ENCODE measurements around the gene EED.

The EED gene, protein sequence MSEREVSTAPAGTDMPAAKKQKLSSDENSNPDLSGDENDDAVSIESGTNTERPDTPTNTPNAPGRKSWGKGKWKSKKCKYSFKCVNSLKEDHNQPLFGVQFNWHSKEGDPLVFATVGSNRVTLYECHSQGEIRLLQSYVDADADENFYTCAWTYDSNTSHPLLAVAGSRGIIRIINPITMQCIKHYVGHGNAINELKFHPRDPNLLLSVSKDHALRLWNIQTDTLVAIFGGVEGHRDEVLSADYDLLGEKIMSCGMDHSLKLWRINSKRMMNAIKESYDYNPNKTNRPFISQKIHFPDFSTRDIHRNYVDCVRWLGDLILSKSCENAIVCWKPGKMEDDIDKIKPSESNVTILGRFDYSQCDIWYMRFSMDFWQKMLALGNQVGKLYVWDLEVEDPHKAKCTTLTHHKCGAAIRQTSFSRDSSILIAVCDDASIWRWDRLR

DNA sequence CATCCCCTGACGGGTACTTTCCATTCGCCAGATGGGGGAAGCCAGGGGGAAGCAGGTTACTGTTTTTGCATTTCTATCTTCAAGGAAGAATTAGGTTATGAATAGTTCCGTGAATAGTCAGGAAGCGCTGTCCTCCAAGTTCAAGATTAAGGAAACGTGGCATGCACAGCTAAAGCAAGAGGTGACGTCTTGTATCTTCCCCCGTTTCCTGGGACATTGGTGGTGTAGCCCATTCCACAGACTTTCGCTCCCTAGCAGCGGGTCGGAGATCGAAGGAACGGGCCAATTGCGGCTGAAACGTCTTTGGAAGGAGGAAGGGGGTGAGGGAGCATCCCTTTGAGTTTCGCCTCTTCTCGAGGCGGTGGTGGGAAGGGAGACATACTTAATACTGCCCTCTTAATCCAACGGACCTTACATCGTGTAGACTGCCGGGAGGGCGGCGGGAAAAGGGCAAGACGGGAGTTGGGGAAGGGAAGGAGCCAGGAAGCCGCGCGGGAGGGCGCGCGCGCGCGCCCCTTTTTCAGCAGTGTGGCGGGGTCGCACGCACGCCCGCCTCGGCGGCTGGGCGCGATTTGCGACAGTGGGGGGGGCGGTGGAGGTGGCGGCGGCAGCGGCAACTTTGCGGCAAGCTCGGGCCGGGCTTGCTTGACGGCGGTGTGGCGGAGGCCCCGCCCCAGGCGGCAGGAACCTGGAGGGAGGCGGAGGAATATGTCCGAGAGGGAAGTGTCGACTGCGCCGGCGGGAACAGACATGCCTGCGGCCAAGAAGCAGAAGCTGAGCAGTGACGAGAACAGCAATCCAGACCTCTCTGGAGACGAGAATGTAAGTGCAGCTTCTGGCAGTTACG is at the start of gene EED:
EED (plus strand) TSS at position 232 of the 847 bp plus-strand sequence; CDS start at position 709, 477 bp downstream.
- peak; percentile 93 for DNase-seq

DNA sequence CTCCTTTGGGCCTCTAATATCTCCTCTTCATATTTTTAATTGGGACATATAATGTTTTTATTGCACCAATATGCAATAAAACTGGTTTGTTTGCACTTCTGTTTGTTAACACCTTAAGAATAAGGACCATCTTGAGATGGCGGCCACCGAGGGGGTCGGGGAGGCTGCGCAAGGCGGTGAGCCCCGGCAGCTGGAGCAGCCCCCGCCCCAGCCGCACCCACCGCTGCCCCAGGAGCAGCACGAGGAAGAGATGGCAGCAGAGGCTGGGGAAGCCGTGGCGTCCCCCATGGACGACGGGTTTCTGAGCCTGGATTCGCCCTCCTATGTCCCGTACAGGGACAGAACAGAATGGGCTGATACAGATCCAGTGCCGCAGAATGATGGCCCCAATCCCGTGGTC is 49.6 kb upstream of the EED start:
- DNase-seq = no peak

DNA sequence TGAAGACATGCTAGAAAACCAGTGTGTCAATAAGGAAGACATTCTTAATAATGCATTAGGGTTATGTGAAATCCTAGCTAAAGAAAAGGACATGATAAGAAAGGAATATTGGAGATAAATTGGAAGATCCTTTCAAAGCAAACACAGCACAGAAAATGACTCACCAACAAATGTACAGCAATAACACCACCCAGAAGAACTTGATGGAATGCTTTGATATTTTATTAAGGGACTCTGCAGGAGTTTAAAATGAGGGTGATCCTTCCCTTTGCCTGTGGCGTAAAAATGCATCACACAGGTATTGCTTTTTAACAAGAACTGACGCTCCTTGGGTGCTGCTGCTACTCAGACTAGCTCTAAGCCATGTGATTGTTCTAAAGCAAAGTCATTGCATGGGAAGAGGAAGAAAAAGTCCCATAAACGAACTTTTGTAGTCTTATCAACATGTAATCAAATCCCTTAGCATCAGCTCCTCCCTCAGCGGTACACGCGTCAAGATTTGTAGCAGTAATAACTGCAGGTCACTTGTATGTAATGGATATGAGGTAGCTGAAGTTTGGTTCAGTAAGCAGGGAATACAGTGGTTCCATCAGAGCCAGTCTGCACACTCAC is 48.4 kb upstream of the EED start:
- no peak for DNase-seq

DNA sequence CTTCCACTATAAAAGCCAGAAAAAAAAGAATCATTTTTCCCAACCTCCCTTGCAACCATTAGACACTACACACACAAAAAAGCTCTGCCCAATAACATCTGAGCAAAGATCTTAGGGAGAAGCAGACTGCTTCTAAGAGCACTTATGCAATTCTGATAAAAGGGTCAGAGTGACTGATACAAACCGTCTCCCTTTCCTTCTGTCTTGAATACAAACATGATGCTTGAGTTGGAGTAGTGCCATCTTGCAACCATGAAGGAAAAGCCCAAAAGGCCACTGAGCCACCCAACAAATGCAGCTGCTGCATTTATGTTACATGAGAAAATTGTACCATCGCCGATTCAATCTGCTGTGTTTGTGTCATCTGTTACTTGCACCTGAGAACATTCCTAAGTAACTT is 47.6 kb upstream of the EED start:
- DNase-seq = no peak

DNA sequence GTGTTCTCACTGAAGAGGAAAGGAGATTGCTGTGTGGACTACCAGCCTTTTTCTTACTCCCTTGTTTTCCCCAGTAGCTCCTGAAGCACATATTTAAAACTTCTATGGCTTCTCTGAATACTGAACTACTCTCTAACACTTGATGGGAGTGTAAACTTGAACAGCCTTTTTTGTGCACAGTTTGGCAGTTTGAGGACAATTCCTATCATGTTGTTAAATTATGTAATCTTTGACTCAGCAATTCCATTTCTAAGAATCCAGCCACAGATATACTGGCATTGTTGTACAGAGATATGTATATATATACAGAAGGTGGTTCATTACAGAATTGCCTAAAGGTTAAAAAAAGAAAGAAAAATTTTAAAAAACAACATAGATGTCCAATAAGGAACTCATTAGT is 47.1 kb upstream of the EED start:
- no peak for DNase-seq

DNA sequence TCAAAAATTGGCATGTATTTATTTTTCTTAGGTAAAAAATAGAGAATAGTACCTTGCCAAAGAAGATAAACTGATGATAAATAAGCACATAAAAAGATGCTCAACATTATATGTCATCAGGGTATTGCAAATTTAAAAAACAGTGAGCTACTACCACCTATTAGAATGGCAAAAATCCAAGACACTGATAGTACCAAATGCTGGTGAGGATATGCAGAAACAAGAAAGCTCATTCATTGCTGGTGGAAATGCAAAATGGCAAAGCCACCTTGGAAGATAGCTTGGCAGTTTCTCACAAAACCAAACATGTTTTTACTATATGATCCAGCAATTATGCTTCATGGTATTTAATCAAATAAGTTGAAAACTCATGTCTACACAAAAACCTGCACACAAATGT is 46.4 kb upstream of the EED start:
- DNase-seq = no peak

DNA sequence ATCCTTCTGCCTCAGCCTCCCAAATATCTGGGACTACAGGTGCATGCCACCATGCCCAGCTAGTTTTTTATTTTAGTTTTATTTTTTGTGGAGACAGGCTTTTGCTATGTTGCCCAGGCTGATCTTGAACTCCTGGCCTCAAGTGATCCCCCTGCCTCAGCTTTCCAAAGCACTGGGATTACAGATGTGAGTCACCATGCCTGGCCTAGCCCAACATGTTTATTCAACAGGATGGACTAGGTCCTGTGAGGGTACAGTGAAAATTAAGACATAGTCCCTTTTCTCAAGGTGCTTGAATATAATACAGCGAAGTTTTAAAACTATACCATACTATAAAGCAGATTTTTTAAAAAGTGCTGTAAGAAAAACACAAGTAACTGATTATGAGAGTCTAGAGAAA is 45.2 kb upstream of the EED start:
- no peak for DNase-seq

DNA sequence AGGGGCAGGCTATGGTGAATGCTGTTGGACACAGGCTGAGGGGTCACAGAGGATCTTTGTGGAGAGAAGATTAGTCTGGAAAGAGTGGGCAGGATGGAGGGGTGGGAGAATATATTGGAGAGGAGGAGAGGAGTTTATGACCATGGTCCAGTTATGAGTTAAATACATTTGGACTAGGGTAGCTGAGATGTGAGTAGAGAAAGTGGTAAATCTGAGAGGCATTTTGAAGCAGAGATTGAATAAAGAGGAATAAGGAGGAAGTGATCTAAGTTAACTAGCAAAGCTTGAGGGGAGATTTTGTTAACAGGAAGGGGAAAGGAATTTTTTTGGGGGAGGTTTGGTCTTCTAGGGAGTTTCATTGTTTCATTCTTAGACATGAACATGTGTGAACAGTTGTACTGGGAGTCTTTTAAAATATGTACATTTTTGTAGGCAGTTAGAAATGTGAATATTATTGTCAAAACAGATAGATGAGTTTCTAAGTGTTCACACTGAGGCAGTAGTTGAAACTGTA is 43.1 kb upstream of the EED start:
- no peak for DNase-seq

DNA sequence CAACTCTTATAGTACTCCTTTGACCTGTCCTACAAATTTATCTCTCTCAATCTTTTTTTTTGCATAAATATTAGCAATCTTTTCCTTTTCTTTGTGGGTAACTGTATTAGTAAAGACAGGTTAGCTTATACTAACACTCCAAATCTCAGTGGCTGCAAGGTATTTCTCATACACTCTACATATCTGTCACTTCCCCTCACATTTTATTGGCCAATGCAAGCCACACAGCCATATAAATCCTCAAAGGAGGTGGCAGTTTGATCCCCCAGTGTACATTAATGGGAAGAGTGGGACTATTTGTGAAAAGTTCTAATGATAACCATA is 42.6 kb upstream of the EED start:
- no peak for DNase-seq

DNA sequence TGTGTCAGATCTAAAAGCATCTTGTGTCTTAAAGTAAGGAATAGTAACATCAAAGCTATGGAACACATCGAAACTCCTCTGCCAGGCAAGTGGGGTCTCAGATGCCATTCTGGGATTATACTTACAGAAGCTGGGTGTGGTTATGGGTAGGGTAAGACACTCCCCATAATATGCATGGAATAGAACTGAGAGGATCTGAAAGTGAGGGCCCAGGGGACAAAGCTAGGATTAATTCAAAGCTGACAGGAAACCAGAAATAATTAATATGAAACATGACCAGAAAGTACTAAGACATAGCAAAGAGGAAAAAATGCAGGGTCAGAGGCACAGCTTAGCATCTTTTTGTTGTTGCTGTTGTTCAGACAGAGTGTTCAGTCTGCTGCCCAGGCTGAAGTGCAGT is 40.2 kb upstream of the EED start:
- DNase-seq = no peak

DNA sequence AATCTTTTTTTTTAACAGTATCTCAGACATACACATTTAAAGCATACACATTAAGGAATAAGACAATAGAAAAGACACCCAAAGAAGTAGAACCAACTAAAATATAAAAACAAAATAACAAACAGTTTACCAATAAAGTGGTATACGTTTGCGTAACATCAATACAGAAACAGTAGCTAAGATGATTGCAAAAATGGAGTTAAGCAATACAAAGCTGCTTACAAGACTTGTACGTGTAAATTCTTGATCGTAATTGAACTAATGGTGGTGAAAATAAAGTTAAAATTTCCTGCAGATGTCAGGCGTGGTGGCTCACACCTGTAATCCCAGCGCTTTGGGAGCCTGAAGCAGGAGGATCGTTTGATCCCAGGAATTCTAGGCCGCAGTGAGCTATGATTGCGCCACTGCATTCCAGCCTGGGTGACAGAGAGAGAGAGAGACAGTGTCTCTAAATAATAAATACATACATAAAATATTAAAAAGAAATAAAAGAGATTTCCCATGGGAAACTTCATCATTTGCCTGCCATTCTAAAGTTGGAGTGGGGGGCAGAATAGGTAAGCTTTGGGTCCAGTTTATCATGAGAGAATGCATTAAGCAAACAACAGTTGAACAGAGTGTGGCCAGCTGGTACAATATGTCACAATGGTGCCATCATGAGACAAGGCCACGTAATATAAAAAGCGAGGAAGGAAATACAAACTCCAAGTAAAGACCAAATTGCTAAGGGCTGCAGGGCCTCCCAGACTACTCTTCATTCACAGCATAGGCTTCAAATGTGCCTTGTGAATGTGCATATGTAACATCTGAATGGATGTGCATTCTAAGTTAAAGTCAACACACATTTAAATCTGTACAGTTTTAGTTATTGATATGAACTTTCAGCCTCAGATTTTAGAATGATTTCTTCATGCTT is 38.9 kb upstream of the EED start:
- DNase-seq = no peak

DNA sequence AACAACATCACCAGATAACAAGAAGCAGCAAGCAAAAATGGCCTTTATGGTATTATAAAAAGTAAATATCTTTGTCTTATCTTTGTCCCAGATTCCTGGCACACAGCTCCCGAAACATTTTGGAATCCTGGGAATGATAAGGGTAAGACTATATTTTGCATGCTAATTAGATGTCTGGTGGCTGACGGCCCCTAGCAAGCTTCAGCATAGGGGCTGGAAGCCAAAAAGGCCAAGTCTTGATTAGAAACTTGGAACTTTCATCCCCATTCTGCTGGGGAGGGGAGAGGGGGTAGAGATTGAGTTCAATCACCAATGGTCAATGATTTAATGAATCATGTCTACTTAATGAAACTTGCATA is 38.2 kb upstream of the EED start:
- no peak for DNase-seq

DNA sequence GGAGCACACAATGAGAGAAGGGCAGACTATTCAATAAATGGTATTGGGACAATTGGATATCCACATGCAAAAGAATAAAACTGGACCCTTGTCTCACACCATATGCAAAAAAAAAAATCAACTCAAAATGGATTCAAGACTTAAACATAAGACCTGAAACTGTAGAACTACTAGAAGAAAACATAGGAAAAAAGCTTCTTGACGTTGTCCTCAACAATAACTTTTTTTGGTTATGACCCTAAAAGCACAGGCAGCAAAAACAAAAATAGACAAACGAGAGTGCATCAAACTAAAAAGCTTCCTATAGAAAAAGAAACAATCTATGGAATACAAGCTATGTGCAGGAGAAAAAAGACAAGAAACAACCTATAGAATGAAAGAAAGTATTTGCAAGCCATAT is 37.1 kb upstream of the EED start:
- DNase-seq = no peak

DNA sequence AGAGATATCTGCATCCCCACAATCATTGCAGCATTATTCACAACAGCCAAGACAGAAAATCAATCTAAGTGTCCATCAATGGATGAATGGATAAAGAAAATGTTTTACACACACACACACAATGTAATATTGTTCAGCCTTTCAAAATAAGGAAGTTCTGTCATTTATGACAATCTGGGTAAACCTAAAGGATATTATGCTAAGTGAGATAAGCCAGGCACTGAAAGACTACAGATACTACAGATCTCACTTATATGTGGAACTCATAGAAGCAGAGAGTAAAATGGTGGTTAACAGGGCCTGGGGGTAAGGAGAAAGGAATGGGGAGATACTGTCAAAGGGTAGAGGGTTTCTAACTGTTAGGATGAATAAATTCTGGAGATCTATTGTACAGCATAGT is 36.0 kb upstream of the EED start:
- DNase-seq = no peak

DNA sequence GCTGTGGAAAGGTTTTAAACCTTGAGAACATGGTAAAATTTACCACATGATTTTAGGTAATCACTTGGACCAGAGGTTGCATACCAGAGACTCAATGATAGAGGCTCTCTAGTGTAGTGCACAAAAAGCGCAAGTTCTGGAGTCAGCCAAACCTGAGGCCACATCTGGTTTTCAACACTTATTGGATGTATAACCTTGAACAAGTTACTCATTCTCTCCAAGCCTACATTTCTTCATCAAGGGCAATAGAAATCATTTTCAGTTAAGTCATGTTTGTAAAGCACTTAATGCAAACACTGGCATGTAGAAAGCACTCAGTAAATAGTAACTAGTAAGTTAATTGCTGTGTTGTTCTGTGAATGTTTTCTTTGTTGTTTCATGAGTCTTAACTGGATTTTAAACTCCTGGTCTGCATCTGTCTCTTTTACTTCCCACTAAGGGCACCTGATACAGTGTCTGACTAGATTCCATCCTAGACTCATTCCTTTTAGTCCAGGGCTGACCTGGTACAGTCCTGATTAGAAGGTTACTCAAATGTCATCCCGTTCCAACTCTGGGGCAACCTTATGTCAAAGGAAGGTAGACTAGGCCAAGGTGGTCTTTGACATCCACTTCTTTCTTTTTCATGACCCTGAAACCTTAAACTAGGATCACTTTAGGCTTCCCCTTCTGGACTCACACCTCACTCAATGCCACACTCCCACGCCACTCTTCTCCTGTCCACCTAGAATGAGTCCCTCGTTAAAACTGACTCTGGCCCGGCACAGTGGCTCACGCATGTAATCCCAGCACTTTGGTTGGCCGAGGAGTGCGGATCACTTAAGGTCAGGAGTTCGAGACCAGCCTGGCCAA is 34.5 kb upstream of the EED start:
- DNase-seq = no peak

DNA sequence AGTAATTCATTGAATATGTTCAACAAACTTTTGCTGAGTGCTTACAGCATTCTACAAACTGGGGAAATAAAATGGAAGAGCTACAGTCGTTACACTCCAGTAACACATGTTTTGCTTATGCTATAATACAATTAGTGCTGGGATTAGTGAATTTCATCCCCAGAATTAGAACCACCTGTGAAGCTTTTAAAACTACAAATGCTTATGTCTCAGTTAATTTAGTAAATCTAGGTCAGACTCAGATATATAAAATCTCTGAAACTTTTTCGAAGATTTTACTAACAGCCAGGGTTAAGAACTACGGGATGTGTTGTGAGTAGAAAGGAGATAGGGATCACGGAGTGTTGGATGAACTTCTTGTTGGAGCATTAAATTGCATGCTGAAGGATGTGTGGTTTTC is 33.7 kb upstream of the EED start:
- no peak for DNase-seq

DNA sequence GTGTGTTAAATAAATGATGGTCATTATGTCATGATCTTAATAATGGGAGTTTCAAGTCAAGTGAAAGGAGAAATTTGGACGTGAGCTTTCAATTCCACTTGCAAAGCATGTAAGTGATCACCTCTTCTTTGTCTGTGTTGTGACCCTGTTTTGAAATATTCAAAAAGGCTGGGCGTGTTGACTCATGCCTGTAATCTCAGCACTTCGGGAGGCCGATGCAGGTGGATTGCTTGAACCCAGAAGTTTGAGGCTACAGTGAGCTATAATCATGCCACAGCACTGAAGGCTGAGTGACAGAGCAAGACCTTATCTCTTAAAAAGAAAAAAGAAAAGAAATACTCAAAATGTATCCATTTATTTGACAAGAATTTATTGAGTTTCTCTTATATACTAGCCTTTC is 32.9 kb upstream of the EED start:
- no peak for DNase-seq

DNA sequence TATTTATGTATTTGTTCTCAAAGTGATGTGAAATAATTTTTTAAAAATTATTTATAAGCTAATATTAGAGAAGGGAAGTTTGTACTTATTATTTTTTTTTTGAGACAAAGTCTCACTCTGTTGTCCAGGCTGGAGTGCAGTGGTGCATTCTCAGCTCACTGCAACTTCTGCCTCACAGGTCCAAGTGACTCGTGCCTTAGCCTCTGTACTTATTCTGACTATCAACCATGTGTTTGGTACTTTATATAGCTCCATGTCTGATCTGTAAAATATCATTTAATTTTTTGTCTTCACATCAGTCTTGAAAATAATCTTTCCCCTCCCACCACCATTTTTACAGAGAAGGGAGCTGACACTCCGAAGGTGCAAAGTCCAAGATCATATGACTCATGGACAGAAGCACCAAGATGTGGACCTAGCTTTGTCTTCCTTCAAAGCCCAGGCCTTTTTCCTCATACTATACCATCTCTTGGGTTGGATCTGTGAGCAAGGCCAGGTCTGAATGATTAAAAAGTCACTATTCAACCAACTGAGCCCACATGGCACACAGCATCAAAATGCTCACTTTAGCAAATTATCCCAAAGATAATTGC is 32.4 kb upstream of the EED start:
- no peak for DNase-seq

DNA sequence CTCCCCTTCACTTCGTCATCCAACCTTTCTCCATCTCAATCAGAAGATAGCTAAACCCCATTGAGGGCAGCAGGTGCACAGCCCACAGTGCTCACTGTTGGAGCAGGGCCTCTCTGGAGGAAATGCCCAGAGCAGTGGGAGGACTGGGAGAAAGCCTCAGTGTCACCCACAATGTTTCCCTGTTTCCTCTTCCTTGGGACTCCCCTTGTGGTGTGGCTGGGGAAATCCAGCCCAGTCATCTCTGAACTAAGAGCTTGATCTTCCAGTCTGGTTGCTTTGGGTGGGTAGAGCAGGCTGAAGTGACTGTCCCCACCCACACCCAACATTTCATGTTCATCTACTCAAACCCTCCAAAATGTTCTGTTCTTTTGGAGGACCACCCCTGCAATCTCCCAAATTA is 29.8 kb upstream of the EED start:
- DNase-seq = no peak

DNA sequence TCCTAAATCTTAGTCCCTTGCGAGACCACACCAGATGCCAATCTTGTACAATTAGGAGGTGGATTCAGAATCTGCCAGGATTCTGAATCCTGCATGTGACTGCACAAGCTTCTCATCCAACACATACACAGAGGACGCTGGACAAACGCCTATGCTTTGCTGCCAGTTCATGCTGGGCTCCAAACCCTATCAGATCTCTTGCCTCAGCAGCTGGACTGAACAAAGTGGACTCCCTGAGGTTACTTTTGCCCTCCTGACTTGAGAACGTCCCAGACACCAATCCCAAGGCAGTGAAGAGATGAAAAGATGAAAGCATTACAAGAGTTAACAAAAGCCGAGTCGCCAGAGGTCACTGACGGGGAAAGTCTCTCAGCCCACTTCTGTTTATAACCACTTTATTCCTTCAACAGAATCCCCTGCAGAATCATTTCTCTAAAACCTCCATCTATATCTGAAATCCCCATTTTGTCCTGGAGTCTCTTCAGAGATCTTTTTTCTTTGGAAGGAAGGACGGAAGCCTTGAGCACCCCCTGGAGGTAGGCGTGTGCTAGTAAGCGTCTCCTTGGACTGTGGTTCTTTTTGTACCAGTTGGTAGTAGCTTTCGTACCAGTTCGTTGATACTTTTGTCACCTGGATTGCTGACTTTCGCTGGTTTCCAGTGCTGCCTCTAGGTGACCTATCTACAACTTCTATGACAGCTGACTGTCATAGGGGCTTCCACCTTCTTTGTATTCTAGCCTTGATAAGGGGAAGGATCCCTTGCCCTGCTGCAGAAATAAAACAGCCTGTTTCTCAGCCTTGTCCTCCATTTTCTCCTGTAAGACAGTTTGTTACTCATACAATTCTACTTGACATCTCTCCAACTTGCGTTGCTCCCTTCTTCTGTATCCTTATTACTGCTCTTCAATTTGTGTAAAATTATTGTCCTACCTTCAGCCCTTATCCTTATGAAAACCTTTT is 26.1 kb upstream of the EED start:
- no peak for DNase-seq

All from DMS79 (cell line).